ENCODE data around the gene ADGRA3. TPM values are rescaled to one million over a fixed set of nuclear protein-coding genes. Genes with fewer than 3 reads are reported as not detected.

The ADGRA3 gene
- total RNA-seq, 4 donors from 2014 or later: 99.1 to 117 (median 109) TPM

DNA sequence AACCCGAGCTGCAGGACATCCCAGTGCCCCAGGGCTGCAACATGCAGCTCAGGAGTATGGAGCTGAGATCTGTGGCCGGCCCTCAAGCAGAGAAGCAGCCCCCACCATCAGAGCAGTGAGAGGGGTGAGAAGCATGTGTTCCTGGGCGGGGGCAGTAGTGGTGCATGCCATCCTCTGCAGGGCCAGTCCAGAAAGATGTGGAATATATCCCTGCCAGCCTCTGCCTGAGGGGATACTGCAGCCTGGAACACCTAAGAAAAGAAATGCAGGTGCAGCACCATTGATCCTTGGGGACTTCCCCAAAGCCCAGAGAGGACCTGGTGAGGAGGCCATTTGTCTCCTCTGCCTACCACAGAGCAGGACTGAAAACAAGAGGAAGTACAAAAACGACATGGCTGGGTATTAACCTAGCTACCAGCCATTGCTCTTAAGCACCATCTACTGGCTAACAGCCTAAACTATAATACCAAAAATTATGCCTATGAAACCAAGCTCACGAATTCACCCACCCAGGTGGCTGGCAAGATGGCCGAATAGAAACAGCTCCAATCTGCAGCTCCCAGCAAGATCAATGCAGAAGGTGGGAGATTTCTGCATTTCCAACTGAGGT is 158.8 kb downstream of the ADGRA3 start:
- TF ChIP-seq, protein P1, sequence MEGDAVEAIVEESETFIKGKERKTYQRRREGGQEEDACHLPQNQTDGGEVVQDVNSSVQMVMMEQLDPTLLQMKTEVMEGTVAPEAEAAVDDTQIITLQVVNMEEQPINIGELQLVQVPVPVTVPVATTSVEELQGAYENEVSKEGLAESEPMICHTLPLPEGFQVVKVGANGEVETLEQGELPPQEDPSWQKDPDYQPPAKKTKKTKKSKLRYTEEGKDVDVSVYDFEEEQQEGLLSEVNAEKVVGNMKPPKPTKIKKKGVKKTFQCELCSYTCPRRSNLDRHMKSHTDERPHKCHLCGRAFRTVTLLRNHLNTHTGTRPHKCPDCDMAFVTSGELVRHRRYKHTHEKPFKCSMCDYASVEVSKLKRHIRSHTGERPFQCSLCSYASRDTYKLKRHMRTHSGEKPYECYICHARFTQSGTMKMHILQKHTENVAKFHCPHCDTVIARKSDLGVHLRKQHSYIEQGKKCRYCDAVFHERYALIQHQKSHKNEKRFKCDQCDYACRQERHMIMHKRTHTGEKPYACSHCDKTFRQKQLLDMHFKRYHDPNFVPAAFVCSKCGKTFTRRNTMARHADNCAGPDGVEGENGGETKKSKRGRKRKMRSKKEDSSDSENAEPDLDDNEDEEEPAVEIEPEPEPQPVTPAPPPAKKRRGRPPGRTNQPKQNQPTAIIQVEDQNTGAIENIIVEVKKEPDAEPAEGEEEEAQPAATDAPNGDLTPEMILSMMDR (IDR thresholded peaks at IDR 0.05): peak in 3 of 6 experiments; percentile 18 to 45 (median 42)
- TF ChIP-seq POLR2A (IDR thresholded peaks at IDR 0.05): no peak
- WGBS, 2 donors: 50 to 60% methylated on average over 4 to 5 of the region's 6 CpGs
- no peaks in the 10 kb centered on the region for H3K27me3 ChIP-seq
- no peaks in the 10 kb centered on the region for H3K36me3 ChIP-seq
- H3K4me1 ChIP-seq: no peaks in the 10 kb centered on the region
- H3K4me3 ChIP-seq (replicated peaks in 1 of 3): no peak overlapping the region
- DNase-seq: no peak
- intact Hi-C loops (cut with DNase I): no loop called here
- H3K27ac ChIP-seq: no peak overlapping the region
- H3K9me3 ChIP-seq: no peaks in the 10 kb centered on the region

DNA sequence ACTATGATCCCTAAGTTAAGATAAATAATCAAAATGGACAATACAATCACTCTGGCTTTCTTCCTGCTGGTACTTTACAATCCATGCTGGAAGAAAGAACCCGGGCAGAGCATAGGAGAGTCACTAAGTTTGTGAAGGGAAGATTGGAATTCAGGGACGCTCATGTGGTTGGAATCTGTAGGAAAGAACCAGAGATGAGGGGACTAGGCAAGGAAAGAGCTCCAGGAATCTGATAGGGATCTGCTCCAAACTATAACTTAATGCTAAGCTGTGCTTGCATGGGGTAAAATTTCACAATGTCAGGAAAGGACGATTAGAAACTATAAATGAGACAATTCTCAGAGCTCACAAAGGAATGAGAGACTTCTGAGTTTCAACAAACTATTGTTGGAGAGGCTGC is 167.5 kb downstream of the ADGRA3 start:
- no peak for DNase-seq
- Histone ChIP-seq H3K27me3 (no peaks in the 10 kb centered on the region), H3K27ac (no peak overlapping the region), H3K9me3 (no peaks in the 10 kb centered on the region), H3K4me3 (replicated peaks in 1 of 3) (no peak overlapping the region), H3K4me1 (no peaks in the 10 kb centered on the region), H3K36me3 (no peaks in the 10 kb centered on the region)
- intact Hi-C loops (cut with DNase I): no loop called here
- 67 to 83% methylated on average over 3 of the region's 3 CpGs for WGBS, 2 donors
- no peak for TF ChIP-seq POLR2A (IDR thresholded peaks at IDR 0.05)
- TF ChIP-seq, protein P1 (IDR thresholded peaks at IDR 0.05): no peak

GRCh38 chr4:22345678-22346077 is 170.2 kb downstream of the ADGRA3 start:
- intact Hi-C loops (cut with DNase I): no loop called here
- Histone ChIP-seq H3K27ac (no peak overlapping the region), H3K27me3 (no peaks in the 10 kb centered on the region), H3K36me3 (no peaks in the 10 kb centered on the region), H3K4me1 (no peaks in the 10 kb centered on the region), H3K4me3 (replicated peaks in 1 of 3) (no peak overlapping the region), H3K9me3 (no peaks in the 10 kb centered on the region)
- TF ChIP-seq, protein P1 (IDR thresholded peaks at IDR 0.05): no peak
- no peak for TF ChIP-seq POLR2A (IDR thresholded peaks at IDR 0.05)
- DNase-seq: no peak
- WGBS, 2 donors: 92 to 94% methylated on average over 1 of the region's 1 CpG

- Histone ChIP-seq H3K27ac (no peak overlapping the region), H3K4me3 (replicated peaks in 1 of 3) (no peak overlapping the region), H3K9me3 (no peaks in the 10 kb centered on the region), H3K4me1 (no peaks in the 10 kb centered on the region), H3K27me3 (no peaks in the 10 kb centered on the region), H3K36me3 (no peaks in the 10 kb centered on the region)
- 0 to 47% methylated on average over 1 of the region's 1 CpG for WGBS, 2 donors
- intact Hi-C loops (cut with DNase I): no loop called here
- no peak for TF ChIP-seq POLR2A (IDR thresholded peaks at IDR 0.05)
- TF ChIP-seq, protein P1 (IDR thresholded peaks at IDR 0.05): no peak
- DNase-seq: no peak
Measured at GRCh38 chr4:22345055-22345454, 170.8 kb downstream of the ADGRA3 start.

DNA sequence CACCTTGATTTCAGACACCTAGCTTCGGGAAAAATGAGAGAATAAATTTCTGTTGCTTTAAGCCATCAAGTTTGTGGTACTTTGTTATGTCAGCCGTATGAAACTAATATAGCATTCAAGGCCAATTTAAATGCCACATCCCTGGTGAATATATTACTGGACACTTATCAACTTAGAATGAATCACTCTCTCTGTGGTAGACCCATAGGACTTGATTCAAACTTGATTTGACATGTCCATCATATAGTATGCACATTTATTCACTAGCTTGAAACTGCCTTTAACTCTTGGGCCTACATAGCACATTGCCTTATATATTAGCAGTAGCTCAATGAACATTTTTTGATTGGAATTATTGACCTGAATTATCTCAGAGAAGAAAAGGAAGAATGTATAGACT is 172.3 kb downstream of the ADGRA3 start:
- Histone ChIP-seq H3K9me3 (no peaks in the 10 kb centered on the region), H3K4me3 (replicated peaks in 1 of 3) (no peak overlapping the region), H3K36me3 (no peaks in the 10 kb centered on the region), H3K4me1 (peaks cover 0 to 10% of the 10 kb centered on the region in 2 donors), H3K27ac (no peak overlapping the region), H3K27me3 (no peaks in the 10 kb centered on the region)
- TF ChIP-seq POLR2A (IDR thresholded peaks at IDR 0.05): no peak
- TF ChIP-seq, protein P1 (IDR thresholded peaks at IDR 0.05): no peak
- no peak for DNase-seq
- 96 to 98% methylated on average over 2 of the region's 2 CpGs for WGBS, 2 donors
- intact Hi-C loops (cut with DNase I): no loop called here

Measured in thyroid gland (tissue), 4 donors.